Activated CD4-positive, CD25-positive, alpha-beta regulatory T cell (primary cell): ENCODE results near the gene RAB27B.

ENCODE experiments used
- DNase-seq, 4 experiments: peaks; one replicate each; lab custom pipeline; 2025; lab: John Stamatoyannopoulos, UW

Gene RAB27B

DNA sequence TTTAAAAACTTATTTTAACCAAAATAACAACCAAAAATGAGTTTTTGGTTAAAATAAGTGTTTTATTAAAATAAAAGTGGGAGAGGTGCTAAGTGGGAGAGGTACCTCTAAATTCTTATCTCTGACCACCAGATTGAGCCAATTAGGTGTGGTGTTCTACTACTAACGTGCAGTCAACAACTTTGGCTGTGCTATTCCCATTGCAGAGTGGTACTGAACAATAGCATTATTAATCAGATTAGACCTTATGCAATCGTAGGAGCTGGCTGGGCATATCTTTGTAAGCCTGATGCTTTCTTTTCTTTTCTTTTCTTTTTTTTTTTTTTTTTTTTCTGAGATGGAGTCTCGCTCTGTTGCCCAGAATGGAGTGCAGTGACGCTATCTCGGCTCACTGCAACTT is 38.9 kb downstream of the RAB27B start:
- DNase-seq, result no peak

DNA sequence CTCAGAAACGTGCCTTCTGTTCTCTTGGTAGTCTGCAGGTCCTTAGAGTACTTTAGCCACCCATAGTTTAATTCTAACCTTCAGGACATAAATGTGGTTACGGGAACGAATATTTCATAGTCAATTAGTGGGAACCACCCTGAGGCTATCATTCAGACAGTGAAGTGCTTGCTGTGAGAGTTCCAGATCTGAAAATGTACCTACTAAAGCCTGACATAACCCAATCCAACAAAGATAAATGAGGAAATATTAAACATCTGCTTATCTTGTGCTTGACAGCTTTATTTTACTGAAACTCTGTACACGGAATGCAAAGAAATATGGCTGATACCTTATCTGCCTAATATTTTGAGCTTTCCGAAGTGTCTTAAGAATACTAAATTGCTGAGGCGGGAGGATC is 43.0 kb downstream of the RAB27B start:
- DNase-seq, result no peak

DNA sequence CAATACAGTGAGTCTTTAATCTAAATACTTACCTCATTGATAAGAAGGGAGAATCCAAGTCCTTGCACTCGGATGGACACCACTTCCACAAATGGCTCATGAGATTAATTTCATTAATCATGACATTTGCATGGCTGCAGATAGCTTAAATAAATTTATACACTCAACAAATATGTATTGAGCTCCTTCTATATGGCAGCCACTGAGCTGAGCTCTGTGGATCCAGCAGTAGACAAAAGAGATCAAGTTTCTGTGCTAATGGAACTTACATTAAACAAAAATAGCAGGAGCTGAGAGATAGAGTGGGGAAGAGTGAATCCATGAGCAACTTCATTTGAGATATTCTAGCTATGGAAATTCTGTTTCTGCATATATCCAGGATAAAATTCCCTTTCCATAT is 44.4 kb downstream of the RAB27B start:
- no peak for DNase-seq

DNA sequence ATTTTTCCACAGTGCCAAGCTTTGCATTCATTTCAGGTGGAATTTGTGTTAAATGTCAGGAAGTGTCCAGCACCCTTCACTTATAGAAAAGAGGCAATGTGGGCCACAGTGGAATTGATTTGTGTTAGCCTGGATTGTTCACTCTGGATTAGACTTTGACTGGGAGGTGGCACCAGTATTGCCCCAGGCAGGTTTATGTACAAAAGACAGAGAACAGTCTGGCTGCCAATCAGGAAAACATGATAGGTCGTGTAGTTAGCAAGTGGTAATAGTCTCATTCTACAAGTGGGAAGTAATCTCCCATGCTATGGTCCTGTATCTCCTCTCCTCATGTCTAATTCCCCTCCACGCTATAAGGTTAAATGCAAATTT is 45.6 kb downstream of the RAB27B start:
- no peak for DNase-seq

DNA sequence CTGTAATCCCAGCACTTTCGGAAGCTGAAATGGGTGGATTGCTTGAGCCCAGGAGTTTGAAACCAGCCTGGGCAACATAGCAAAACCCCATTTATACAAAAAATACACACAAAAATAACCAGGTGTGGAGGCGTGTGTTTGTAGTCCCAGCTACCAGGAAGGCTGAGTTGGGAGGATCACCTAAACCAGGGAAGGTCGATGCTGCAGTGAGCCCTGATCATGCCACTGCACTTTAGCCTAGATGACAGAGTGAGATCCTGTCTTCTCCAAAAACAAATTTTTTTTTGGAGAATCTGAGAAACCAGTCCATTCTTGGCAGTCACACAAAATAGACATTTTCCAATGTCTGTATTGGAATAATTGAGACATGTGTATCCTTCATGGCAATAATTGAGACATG is 46.8 kb downstream of the RAB27B start:
- no peak for DNase-seq

DNA sequence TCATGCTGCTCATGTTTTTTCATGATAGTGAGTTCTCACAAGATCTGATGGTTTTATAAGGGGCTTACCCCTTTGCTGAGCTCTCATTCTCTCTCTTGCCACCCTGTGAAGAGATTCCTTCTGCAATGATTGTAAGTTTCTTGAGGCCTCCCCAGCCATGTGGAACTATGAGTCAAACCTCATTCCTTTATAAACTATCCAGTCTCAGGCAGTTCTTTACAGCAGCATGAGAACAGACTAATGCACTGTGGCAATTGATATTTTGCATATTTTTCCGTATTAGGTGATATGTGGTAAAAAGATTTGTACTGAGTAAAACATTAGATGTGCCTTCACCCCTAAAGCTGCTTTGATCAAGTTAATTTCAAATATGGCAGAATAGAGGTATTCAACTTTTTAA is 48.8 kb downstream of the RAB27B start:
- DNase-seq, result no peak

DNA sequence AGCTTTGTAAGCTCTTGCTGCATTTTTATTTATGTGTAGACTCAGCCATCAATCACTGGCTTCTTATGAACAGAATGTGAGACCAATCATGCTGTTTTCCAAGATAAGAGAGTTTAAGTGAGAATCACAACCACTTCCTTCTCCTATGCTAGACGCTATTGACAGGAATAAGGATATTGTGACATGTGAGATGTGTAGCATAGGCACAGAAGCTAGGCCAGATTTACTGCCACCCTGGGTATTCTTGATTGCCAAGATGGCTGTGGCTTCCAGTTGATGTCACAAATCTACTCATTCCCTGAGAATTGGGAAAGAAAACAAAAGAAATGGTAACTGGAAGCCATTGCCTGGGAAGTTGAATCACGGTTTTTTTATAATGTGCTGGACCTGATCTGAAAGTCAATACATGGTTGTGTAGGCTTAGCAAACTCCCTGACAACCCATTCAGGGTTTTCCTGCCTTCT is 49.9 kb downstream of the RAB27B start:
- DNase-seq, result no peak

DNA sequence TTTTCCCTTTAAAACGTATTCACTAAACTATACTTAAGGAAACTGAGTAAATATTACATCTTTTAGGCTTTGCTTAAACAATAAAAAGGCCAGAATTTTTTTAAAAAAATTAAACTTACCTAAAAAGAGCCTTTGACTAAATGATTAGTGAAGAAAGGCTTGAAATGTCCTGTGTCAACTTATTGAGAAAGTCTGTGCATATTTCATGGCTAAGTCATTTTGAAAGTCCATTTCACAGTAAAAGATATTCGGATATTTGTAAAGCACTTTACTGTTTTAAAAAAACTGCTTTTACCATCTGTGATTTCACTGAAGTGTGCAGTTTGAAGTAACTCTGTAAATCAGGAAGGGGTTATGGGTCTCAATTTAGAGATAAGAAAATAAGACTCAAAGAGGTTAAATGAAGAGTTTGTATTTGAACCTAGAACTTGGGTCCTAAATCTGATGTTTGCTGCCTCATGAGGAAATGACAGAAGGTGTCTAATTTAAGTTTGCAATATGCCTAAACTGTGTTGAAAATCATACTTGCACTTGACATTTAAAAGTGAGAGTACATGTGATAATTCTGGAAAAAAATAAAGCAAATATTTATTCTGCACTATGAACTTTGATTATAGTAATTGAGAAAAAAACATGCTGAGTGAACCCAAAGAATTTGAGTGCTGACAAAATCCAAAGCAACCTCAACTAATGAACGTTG is 50.5 kb downstream of the RAB27B start:
- DNase-seq, result no peak

DNA sequence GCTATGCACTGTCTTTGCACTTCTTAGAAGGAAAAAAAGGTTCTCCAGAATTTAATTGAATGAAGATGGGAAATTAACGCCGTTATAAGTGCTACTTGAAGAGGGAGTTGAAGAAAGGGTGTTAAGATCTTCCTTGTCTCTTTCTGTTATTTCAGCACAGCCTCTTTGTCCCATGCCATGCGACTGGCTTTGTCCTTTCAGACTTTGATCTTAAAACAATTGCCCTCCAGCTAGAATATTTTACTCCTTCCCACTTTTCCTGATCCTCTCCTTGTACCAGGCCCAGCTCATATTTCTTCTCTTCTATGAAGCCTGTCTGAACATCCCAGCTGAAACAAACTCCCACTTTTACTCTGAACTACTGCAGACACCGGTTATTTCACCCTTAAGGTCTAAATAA is 51.4 kb downstream of the RAB27B start:
- no peak for DNase-seq

DNA sequence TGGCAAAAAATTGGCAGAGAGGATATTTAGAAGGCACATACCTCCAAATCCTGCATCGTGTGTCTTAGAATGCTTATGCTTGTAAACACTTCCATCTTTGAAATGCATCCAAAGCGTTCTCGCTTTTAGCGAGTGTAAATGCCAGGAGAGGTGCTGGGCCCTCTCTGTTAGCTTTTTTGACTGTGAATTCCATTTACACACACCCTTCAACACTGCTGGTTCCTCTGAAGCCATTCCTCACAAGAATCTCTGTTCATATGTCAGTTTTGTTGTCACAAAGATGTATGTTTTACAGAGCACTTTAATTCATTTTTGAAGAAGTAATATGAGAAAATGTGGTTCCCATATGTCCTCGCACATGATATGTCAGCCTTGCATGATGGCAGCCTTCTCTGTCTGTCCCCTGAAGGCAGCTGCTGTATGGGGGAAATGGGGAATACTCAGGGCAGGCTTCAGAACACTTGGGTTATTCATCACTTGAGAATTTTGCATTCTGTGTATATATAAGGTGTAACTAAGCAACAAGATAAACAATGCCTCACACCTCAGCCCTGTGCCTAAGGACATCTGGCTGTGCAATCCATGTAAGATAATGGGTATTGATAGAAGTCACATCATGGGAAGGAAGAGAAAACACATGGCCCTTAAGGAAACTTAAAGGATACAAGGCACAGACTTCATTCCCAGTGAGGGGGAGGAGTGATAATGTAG is 52.3 kb downstream of the RAB27B start:
- DNase-seq, result no peak

DNA sequence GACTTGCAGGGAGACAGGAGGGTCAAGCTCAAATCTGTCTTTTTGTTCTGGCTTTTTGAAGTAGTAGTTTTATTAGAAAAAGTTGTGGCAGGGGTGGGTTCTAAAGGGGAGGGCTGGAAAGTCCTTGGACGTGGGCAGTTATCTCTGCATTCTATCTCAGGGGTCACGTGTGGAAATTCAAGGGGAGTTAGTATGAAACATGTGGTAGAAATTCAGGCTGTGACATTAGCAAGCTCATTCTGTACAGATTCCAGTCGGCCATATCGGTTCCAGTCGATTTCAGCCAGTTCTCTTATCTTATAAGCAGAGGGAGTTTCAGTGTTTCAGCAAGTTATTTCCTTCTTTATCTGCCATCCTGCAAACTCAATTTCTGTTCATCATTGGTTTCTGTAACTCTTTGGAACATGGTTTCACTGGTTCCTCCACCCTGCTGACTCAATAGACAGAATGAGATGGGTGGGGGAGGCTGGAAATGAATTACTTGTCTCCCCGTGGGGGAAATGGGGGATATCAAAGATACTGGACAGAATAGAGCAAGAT is 53.0 kb downstream of the RAB27B start:
- DNase-seq, result no peak

DNA sequence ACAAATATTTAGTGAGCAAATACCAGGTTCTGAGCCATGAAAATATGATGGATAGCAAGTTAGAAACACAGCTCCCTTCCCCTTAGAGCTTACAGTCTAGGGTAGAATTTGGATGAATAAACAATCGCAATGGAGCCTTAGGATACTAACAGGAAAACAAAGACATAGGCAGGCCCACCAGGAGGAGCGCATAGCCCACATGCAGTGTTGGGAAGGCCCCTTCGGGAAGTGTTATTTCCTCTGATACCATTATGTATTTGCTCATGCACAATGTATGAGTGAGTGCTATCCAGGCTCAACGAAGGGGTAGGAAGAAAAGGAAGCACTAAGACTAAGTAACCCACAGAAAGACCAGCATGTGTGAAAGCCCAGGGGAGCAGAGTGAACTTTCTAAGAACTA is 54.0 kb downstream of the RAB27B start:
- DNase-seq, result no peak

DNA sequence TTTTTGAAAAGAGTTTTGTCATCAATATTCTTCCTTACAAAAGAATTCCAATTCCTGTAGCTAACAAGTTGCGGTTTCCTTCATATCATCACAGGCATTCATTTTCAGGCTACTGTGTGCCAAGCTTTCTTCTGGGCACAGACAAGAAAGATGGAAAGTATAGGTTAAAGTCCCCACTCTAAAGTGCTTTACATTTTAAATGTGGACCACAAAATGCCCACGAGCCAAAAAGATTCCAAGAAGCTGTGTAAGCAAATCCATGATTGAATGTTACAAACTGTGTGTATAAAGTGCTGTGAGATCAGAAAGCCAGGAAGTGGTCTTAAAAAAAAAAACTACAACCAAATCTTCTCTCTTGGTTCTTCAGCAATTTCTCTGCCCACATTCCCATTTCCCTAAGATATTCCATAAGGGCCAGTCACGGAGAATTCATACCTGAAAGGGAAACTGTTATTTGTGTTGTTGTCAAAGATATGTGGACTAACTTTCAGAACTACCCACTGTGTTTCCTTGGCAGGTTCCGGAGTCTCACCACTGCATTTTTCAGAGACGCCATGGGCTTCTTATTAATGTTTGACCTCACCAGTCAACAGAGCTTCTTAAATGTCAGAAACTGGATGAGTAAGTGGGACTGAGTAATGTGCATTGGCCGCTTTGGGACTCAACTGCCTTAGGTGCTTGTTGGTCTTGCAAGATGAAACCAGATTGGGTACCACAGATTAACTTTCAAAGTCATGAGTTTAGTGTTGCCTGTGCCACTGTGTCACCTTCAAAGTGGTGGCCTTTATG is 55.7 kb downstream of the RAB27B start:
- DNase-seq, result no peak

DNA sequence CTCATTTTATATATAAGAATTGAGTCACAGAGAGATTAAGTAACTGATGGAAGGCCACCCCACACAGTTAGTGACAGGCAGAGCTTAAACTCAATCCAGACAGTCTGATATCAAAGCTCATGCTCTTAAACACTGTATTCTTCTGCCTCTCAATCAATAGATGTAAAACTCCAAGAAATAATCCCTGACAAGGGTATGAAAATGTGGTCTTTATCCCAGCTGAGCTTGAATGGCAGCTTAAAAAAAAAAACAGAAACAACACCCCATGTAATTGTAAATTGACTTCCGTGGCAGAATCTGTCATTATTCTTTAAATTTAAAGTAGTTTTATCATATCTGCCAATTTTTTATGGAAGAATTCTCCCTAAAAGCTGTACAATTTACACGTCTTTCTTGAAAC is 60.1 kb downstream of the RAB27B start:
- no peak for DNase-seq

DNA sequence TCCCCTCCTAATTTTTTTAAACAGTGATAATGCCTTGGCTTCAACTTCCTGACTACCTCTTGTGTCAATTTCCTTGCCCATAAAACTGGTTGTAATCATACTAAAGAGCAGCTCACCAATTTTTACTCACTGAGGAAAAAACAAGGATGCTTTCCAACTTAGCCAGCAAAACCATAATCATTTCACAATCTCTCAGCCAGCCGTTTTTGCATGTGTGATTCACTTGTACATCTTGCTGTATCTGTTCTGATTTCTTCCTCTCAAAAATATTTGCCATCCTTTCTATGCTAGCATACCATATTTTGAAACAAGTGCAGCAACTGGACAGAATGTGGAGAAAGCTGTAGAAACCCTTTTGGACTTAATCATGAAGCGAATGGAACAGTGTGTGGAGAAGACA is 60.7 kb downstream of the RAB27B start:
- DNase-seq, result no peak

DNA sequence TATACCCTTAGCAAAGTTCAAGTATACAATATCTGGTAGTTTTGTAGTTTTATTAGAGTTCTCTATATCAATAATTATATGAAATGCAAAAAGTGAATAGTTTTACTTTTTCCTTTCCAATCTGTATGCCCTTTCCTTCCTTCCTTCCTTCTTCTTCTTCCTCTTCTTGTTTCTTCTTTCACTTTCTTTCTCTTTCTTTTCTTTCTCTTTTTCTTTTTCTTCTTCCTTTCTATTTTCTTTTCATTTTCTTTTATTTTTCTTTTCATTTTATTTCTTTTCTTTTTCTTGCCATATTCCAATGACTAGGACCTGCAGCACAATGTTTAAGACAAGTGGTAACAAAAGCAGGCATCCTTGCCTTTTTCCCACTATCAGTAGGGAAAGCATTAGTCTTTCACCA is 71.2 kb downstream of the RAB27B start:
- DNase-seq, result no peak

DNA sequence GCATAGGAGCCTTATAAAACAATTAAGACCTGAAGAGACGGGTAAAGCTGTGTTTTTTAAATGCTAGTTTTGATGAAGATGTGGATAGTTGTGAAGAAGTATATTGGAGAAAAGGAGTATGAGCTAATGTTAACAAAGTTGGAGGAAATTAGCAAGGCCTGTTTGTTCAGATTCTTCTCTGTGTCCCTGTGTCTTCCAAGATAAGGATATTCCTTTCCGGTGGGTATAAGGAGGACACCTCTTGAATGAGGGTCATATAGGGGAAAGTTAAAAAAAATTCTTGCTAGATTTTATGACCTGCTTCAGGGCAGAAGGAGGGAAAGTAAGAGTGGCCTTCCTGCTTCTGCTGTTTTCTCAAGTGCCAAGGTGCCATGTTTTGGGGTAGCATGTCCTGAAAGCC is 72.0 kb downstream of the RAB27B start:
- DNase-seq, result no peak

DNA sequence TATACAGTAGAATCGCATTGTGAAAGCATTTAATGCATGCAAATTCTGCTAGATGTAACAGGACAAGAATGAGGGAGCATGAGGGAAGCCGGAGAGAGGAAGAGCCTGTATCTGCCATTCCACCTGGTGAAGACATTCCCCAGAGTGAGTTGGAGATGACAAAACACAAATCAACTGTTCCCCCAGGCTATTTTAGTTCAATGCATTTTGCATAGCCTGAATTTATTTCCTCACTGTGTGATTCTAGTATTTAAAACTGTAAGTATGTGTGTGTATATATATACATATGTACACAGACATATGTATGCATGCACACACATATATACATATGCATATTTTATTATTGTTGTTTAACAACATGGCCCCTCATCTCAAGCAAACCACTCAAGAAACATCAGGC is 76.3 kb downstream of the RAB27B start:
- no peak for DNase-seq

DNA sequence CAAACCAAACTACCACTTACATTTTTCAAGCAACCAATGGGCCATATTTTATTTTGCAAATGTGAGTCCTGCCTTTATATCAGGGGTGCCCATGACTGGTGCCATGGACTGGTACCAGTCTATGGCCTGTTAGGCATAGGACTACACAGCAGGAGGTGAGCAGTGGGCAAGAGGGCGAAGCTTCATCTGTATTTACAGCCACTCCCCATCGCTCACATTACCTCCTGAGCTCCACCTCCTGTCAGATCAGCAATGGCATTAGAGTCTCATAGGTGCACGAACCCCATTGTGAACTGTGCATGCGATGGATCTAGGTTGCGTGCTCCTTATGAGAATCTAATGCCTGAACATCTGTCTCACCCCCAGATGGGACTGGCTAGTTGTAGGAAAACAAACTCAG is 77.4 kb downstream of the RAB27B start:
- DNase-seq, result no peak

DNA sequence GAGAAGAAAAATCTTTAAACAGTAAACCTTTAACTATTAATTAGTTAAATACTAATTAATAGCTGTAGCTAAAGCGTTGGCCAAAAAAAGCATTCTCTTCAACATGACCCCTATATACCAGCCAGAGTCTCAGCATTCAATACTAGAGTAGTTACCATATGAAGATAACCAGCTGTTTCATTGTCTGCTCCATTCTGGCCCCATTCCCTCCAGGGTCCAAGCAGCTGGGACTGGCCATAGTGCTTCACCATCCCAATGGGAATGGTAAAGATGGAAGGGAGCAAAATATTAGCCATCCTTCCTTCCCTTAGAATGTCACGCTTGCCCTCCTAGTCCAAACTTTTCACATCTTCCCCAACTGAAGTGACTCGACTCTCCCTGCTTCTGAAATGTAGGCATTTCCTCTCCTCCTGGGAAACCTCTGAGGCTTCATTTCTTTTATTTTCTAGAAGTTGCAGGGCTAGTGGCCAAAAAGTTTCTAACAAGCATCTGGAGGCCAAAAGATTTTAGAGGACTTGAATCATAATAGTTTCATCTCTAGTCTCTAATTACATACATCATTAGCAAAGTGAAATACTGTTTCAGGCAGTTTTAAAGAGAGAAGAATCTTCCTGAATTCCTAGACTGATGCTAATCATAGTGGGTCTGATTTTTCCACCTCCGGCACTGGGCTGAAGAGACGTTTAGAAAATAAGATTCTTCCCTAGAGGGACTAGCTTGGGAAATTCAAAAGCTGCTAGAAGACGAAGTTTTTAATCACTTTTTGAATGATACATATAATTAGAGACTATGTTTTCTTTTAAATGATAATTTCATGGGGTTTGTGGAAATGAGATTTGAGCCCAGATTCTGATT is 78.3 kb downstream of the RAB27B start:
- DNase-seq, result no peak

DNA sequence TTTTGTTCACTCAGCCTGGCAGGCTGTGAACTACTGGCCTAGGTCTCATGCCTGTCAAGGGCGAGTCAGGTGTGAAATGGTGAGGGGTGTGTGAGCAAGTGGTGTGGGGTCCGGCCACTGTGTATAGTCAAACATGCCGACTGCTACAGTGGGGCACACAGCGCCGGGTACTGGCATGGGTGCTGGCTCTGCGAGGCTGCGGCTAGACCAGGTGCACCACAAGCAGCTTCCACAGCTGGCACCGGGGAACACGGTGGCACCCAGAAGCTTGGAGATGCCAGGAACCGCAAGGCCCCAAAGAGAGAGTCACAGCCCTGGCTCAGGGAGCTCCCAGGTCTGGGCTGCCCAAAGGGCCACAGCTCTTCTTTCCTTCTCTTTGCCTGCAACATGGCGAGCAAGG is 81.3 kb downstream of the RAB27B start:
- no peak for DNase-seq
